ENCODE measurements around the gene DAB2IP.
A peak's percentile ranks its signal among the peaks of the same experiment; 100 is the strongest.

DAB2IP gene

DNA sequence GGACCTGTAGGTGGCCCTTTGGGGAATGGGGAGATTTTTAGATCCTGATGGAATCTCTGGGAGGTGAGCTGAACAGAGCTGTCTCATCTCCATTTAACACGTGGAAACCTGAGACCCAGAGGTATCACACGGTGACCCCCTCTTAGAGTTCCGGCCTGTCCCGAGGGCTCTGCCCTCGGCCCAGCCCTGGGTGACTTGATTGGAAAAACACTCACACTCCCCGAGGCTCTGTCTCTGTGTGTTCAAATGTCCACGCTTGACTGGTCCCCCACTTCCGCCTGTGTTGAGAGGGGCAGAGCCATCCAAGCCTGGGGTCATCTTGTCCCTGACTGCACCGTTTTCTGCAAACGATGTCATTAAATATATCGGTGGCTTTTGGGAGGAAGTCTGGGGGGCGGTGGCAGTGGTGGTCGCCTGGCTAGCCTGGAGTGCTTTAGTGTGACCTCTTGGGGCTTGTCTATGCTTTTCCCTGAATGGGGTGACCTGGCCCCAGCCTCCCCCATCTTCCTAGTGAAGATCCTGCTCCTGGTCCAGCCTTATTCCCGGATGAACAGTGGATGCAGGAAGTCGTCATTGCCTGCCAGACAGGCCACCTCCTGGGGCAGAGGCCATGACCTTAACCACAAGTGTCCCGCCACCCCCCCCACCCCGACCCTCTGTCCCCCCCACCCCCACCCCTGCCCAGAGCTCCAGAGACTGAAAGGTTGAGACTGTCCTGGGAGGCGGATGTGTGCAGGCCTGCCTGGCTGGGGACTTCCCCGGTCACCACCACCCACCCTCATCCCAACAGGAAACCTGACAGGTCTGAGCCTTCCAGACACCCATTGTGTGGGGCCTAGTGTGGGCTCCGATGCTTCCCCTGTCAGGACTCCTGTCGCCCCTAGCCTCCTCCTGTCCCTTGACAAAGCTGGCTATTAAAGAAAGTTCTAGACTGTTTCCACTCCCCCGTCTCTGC is 5.3 kb upstream of the DAB2IP start:
- TF ChIP-seq, protein P1, sequence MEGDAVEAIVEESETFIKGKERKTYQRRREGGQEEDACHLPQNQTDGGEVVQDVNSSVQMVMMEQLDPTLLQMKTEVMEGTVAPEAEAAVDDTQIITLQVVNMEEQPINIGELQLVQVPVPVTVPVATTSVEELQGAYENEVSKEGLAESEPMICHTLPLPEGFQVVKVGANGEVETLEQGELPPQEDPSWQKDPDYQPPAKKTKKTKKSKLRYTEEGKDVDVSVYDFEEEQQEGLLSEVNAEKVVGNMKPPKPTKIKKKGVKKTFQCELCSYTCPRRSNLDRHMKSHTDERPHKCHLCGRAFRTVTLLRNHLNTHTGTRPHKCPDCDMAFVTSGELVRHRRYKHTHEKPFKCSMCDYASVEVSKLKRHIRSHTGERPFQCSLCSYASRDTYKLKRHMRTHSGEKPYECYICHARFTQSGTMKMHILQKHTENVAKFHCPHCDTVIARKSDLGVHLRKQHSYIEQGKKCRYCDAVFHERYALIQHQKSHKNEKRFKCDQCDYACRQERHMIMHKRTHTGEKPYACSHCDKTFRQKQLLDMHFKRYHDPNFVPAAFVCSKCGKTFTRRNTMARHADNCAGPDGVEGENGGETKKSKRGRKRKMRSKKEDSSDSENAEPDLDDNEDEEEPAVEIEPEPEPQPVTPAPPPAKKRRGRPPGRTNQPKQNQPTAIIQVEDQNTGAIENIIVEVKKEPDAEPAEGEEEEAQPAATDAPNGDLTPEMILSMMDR (IDR thresholded peaks at IDR 0.05) = no peak
- TF ChIP-seq ZFX (IDR thresholded peaks at IDR 0.05; ENCODE audit: borderline replicate concordance) = no peak
- no peak overlapping the region for H3K27ac ChIP-seq

DNA sequence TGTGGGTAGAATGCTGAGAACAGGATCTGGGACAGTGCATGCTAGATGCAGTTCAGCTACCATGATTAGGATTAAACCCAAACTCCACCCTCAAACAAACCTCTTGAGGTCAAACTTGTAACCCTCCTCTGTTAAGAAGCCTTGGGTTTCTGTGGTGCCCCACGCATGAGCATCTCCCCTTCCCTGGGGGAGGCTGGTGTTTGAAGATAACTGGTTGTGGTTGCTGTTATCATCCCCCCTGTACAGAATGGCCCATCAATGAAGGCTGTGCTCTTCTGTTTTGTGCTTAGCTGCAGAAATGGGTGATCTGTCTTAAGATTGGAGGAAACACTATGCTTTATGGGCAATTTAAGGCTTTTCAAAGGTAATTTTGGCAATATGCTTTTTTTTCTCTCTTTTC is 4.4 kb upstream of the DAB2IP start:
- H3K27ac ChIP-seq = no peak overlapping the region
- TF ChIP-seq, protein P1 (IDR thresholded peaks at IDR 0.05) = no peak
- no peak for TF ChIP-seq ZFX (IDR thresholded peaks at IDR 0.05; ENCODE audit: borderline replicate concordance)

DNA sequence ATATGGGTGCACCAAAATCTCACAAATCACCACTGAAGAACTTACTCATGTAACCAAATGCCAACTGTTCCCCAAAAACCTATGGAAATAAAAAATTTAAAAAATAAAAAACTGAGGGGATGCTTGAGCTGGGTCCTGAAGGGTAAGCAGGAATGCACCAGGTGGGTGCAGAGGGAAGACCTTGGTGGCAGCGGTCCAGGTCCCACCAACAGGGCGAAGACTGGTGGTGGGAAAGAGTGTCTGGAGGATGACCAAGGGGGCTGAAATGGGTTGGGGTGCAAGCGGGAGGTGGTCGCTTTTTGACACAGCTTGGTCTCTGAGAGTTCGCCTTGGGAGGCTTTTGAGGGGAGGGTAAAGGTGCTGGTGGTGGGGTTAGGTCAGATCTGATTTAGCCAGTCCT is 3.3 kb upstream of the DAB2IP start:
- TF ChIP-seq ZFX (IDR thresholded peaks at IDR 0.05; ENCODE audit: borderline replicate concordance) = no peak
- TF ChIP-seq, protein P1 (IDR thresholded peaks at IDR 0.05) = no peak
- H3K27ac ChIP-seq = no peak overlapping the region

DNA sequence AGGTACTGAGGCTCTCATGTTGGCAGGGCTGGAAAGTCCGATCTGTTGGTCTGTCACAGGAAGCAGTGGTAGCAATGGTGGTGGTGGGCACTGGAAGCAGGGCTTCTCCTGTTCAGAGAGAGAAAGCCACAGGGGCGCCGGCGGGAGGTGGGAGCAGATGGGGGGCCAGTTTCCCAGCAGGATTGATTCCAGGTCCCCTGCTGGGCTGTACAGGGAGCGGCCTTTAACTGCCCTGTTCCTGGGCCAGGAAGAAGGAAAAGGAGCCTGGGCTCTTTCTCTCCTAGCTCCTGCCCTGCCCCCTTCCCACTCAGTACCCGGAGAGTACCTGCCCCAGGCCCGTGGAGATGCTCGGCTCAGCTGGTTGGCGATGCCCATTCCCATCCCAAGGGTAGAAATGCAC is 2.6 kb upstream of the DAB2IP start:
- TF ChIP-seq, protein P1 (IDR thresholded peaks at IDR 0.05) = no peak
- TF ChIP-seq ZFX (IDR thresholded peaks at IDR 0.05; ENCODE audit: borderline replicate concordance) = no peak
- H3K27ac ChIP-seq = no peak overlapping the region

DNA sequence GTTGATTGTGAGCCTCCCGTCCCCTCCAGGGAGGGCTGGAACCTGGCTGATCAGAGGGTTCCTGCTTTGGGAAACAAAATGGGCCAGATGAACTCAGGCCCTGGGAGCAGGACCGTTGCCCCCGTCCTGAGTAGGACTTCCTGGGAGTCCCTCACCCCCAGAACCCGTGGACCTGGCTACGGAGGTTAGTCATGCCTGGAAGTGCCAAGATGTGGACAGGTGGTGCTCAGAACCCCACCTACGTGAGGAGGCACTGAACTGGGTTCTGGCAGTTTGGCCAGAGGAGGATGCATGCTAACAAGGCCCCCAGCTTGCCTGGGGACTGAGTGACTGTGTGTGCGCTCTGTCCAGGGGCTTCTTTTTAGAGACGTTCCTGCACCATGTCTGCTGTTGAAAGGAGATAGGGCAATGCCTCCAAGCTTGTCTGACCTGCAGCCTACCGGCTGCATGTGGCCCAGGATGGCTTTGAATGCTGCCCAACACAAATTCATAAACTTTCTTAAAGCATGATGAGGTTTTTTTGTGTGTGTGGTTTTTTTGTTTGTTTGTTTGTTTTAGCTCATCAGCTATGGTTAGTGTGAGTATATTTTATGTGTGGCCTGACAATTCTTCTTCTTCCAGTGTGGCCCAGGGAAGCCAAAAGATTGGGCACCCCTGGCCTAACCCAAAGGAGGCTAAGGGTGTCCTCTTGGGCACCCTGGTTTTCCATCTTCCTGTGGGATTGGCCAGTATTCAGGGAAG is 1.8 kb upstream of the DAB2IP start:
- TF ChIP-seq ZFX (IDR thresholded peaks at IDR 0.05; ENCODE audit: borderline replicate concordance) = no peak
- TF ChIP-seq, protein P1 (IDR thresholded peaks at IDR 0.05) = no peak
- peak overlapping the region; percentile 44 for H3K27ac ChIP-seq

DNA sequence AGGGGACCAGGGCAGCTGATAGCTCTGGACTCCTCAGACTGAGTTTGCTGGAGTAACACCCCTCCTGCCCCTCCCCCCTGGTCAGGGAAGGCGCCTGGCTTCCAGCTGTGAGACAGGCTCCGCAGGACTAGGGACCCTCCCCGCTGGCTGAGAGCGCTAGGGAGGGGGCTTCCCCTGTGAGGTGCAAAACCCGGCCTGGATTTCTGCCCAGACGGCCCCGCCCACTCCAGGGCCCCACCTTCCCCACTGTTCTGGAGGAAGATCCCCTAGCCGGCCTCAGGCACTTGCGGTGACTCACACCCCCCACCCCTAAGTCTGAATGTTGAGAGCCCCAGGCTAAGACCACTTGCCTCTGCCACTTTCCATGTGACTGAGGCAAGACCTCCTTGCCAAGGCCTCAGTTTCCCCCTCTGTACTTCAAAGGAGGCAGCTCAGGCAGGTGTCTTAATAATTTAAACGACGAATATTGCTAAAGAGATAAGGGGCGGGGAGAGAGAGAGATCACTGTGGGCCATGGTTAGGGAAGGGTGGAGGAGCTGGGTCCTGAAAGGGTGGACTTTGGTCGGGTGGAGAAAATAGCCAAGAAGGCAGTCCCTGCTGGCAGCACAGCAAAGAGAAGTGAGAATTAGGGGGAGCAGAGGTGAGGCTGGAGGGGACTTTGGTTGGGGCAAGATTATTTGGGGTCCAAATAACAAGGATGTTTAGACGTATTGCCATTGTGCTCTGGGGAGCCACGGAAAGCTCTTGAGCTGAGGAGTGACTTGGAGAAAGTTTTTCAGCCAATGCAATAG is 1.0 kb upstream of the DAB2IP start:
- TF ChIP-seq ZFX (IDR thresholded peaks at IDR 0.05; ENCODE audit: borderline replicate concordance) = no peak
- TF ChIP-seq, protein P1 (IDR thresholded peaks at IDR 0.05) = no peak
- H3K27ac ChIP-seq = peak overlapping the region; percentile 44
